ENCODE results near the gene SART1.

Gene SART1

GRCh38 chr11:65958291-65958690, 3.2 kb upstream of the SART1 start:
- Histone ChIP-seq H3K4me2 (ENCODE audit: low read depth, low read length, poor library complexity, severe bottlenecking) (no peak overlapping the region), H3K4me3 (ENCODE audit: insufficient read depth, low read length, poor library complexity, severe bottlenecking) (no peak overlapping the region), H4K20me1 (ENCODE audit: low read depth, low read length) (0 out of 2 replicates have a peak, but pooled peaks cover 3% of the 10 kb centered on the region), H2AFZ (ENCODE audit: low read depth, low read length, severe bottlenecking) (no peak overlapping the region), H3K27ac (ENCODE audit: low read depth, low read length) (no peak overlapping the region), H3F3A (ENCODE audit: insufficient read depth) (no peaks in the 10 kb centered on the region), H3K9me2 (replicated peaks; ENCODE audit: insufficient read depth, low read length) (no peaks in the 10 kb centered on the region), H3K27me3 (ENCODE audit: low read length) (no peaks in the 10 kb centered on the region), H3K79me2 (ENCODE audit: insufficient read depth, low read length) (peaks cover 16% of the 10 kb centered on the region), H3K9me3 (ENCODE audit: insufficient read depth, low read length) (no peaks in the 10 kb centered on the region), H3K36me3 (ENCODE audit: low read length) (no peaks in the 10 kb centered on the region), H3K9ac (ENCODE audit: low read length) (no peak overlapping the region)
- TF ChIP-seq CTCF (IDR thresholded peaks at IDR 0.05; ENCODE audit: insufficient read depth, low read length, poor library complexity, severe bottlenecking) (no peak), EZH2phosphoT487 (conservative IDR thresholded peaks at IDR 0.05; ENCODE audit: low read length) (no peak)

- no peak overlapping the region for H3K9ac ChIP-seq (ENCODE audit: low read length)
- no peak overlapping the region for H3K4me2 ChIP-seq (ENCODE audit: low read depth, low read length, poor library complexity, severe bottlenecking)
- no peak overlapping the region for H3K27ac ChIP-seq (ENCODE audit: low read depth, low read length)
These were observed 2.6 kb upstream of the SART1 start for GRCh38 chr11:65958774-65959420.

GRCh38 chr11:65960824-65961266, 689 bp upstream of the SART1 start:
- Histone ChIP-seq H3K27me3 (ENCODE audit: low read length) (no peaks in the 10 kb centered on the region), H2AFZ (ENCODE audit: low read depth, low read length, severe bottlenecking) (peak overlapping the region; percentile 82)

More at GRCh38 chr11:65958774-65959420, 2.6 kb upstream of the SART1 start:
- Histone ChIP-seq H3K9me2 (replicated peaks; ENCODE audit: insufficient read depth, low read length) (no peaks in the 10 kb centered on the region), H3F3A (ENCODE audit: insufficient read depth) (no peaks in the 10 kb centered on the region), H4K20me1 (ENCODE audit: low read depth, low read length) (0 out of 2 replicates have a peak, but pooled peaks cover 3% of the 10 kb centered on the region), H3K9me3 (ENCODE audit: insufficient read depth, low read length) (no peaks in the 10 kb centered on the region), H3K4me3 (ENCODE audit: insufficient read depth, low read length, poor library complexity, severe bottlenecking) (no peak overlapping the region), H3K27me3 (ENCODE audit: low read length) (no peaks in the 10 kb centered on the region), H3K79me2 (ENCODE audit: insufficient read depth, low read length) (peaks cover 22% of the 10 kb centered on the region), H2AFZ (ENCODE audit: low read depth, low read length, severe bottlenecking) (no peak overlapping the region), H3K36me3 (ENCODE audit: low read length) (no peaks in the 10 kb centered on the region)
- TF ChIP-seq EZH2phosphoT487 (conservative IDR thresholded peaks at IDR 0.05; ENCODE audit: low read length) (no peak), CTCF (IDR thresholded peaks at IDR 0.05; ENCODE audit: insufficient read depth, low read length, poor library complexity, severe bottlenecking) (no peak)

More at GRCh38 chr11:65960824-65961266, 689 bp upstream of the SART1 start:
- no peaks in the 10 kb centered on the region for H3F3A ChIP-seq (ENCODE audit: insufficient read depth)
- H3K36me3 ChIP-seq (ENCODE audit: low read length), result no peaks in the 10 kb centered on the region
- 0 out of 2 replicates have a peak, but pooled peaks cover 3% of the 10 kb centered on the region for H4K20me1 ChIP-seq (ENCODE audit: low read depth, low read length)
- peak overlapping the region; percentile 98 for H3K4me3 ChIP-seq (ENCODE audit: insufficient read depth, low read length, poor library complexity, severe bottlenecking)
- peak overlapping the region; percentile 97 for H3K9ac ChIP-seq (ENCODE audit: low read length)
- H3K27ac ChIP-seq (ENCODE audit: low read depth, low read length), result peak overlapping the region; percentile 44; the same call in 1 of the 2 replicates
- no peak for TF ChIP-seq EZH2phosphoT487 (conservative IDR thresholded peaks at IDR 0.05; ENCODE audit: low read length)
- TF ChIP-seq CTCF (IDR thresholded peaks at IDR 0.05; ENCODE audit: insufficient read depth, low read length, poor library complexity, severe bottlenecking), result no peak
- peaks cover 30% of the 10 kb centered on the region for H3K79me2 ChIP-seq (ENCODE audit: insufficient read depth, low read length)
- H3K9me2 ChIP-seq (replicated peaks; ENCODE audit: insufficient read depth, low read length), result no peaks in the 10 kb centered on the region
- H3K4me2 ChIP-seq (ENCODE audit: low read depth, low read length, poor library complexity, severe bottlenecking), result peak overlapping the region; percentile 96
- no peaks in the 10 kb centered on the region for H3K9me3 ChIP-seq (ENCODE audit: insufficient read depth, low read length)
